ENCODE measurements around the gene TRPM3. TPM values are rescaled to one million over a fixed set of nuclear protein-coding genes. Genes with fewer than 3 reads are reported as not detected.

The TRPM3 gene
- total RNA-seq, 1 experiment from 2014 or later, result not detected

GRCh38 chr9:71157731-71158130 lies 36.3 kb upstream of the TRPM3 start:
- Histone ChIP-seq H3K36me3 (ENCODE audit: control insufficient read depth, insufficient read depth, low read length) (no peaks in the 10 kb centered on the region), H3K27me3 (replicated peaks; ENCODE audit: control insufficient read depth, insufficient read depth, low read length) (no peaks in the 10 kb centered on the region), H3K9me3 (no peaks in the 10 kb centered on the region), H3K4me1 (no peaks in the 10 kb centered on the region), H3K4me3 (ENCODE audit: low read depth, low read length) (no peak overlapping the region)
- TF ChIP-seq CTCF (IDR thresholded peaks at IDR 0.05; ENCODE audit: insufficient read depth in 1 of 2, low read depth in 1 of 2, low read length in 1 of 2, severe bottlenecking in 1 of 2, unreplicated experiment in 1 of 2), result no peak
- no peak for DNase-seq
- no TSS peak for BruUV-seq (replicated peaks)
- CTCF ChIA-PET, result no interaction called here
- Mint-ChIP-seq H3K4me1 (ENCODE audit: low read depth, unreplicated experiment) (no peaks in the 10 kb centered on the region), H3K27me3 (ENCODE audit: insufficient read depth, unreplicated experiment) (no peaks in the 10 kb centered on the region), H3K27ac (ENCODE audit: unreplicated experiment) (no peak overlapping the region), H3K9me3 (ENCODE audit: unreplicated experiment) (no peaks in the 10 kb centered on the region), H3K36me3 (ENCODE audit: insufficient read depth, unreplicated experiment) (no peaks in the 10 kb centered on the region), H3K4me3 (ENCODE audit: unreplicated experiment) (no peak overlapping the region)
- POLR2A ChIA-PET, result no interaction called here
- intact Hi-C loops (cut with micrococcal nuclease; ENCODE audit: unreplicated experiment), result no loop called here

- Histone ChIP-seq H3K4me1 (no peaks in the 10 kb centered on the region), H3K4me3 (ENCODE audit: low read depth, low read length) (no peak overlapping the region), H3K9me3 (no peaks in the 10 kb centered on the region), H3K36me3 (ENCODE audit: control insufficient read depth, insufficient read depth, low read length) (no peaks in the 10 kb centered on the region), H3K27me3 (replicated peaks; ENCODE audit: control insufficient read depth, insufficient read depth, low read length) (no peaks in the 10 kb centered on the region)
- no peak for TF ChIP-seq CTCF (IDR thresholded peaks at IDR 0.05; ENCODE audit: insufficient read depth in 1 of 2, low read depth in 1 of 2, low read length in 1 of 2, severe bottlenecking in 1 of 2, unreplicated experiment in 1 of 2)
- ChIA-PET POLR2A (no interaction called here), CTCF (no interaction called here)
- no TSS peak for BruUV-seq (replicated peaks)
- Mint-ChIP-seq H3K27ac (ENCODE audit: unreplicated experiment) (no peak overlapping the region), H3K9me3 (ENCODE audit: unreplicated experiment) (no peaks in the 10 kb centered on the region), H3K36me3 (ENCODE audit: insufficient read depth, unreplicated experiment) (no peaks in the 10 kb centered on the region), H3K4me1 (ENCODE audit: low read depth, unreplicated experiment) (no peaks in the 10 kb centered on the region), H3K4me3 (ENCODE audit: unreplicated experiment) (no peak overlapping the region), H3K27me3 (ENCODE audit: insufficient read depth, unreplicated experiment) (no peaks in the 10 kb centered on the region)
- intact Hi-C loops (cut with micrococcal nuclease; ENCODE audit: unreplicated experiment), result no loop called here
- no peak for DNase-seq
Measured at GRCh38 chr9:71147368-71147767, 25.9 kb upstream of the TRPM3 start.

GRCh38 chr9:71146511-71146910 lies 25.1 kb upstream of the TRPM3 start:
- no peaks in the 10 kb centered on the region for H3K9me3 Mint-ChIP-seq (ENCODE audit: unreplicated experiment)

More at GRCh38 chr9:71146511-71146910, 25.1 kb upstream of the TRPM3 start:
- H3K36me3 ChIP-seq (ENCODE audit: control insufficient read depth, insufficient read depth, low read length), result no peaks in the 10 kb centered on the region
- H3K4me1 ChIP-seq, result no peaks in the 10 kb centered on the region
- CTCF ChIA-PET, result no interaction called here
- TF ChIP-seq CTCF (IDR thresholded peaks at IDR 0.05; ENCODE audit: insufficient read depth in 1 of 2, low read depth in 1 of 2, low read length in 1 of 2, severe bottlenecking in 1 of 2, unreplicated experiment in 1 of 2), result no peak
- BruUV-seq (replicated peaks), result no TSS peak
- H3K9me3 ChIP-seq, result no peaks in the 10 kb centered on the region
- no peak overlapping the region for H3K27ac Mint-ChIP-seq (ENCODE audit: unreplicated experiment)
- no peaks in the 10 kb centered on the region for H3K4me1 Mint-ChIP-seq (ENCODE audit: low read depth, unreplicated experiment)
- no peaks in the 10 kb centered on the region for H3K27me3 Mint-ChIP-seq (ENCODE audit: insufficient read depth, unreplicated experiment)
- intact Hi-C loops (cut with micrococcal nuclease; ENCODE audit: unreplicated experiment), result no loop called here
- DNase-seq, result no peak
- no peaks in the 10 kb centered on the region for H3K27me3 ChIP-seq (replicated peaks; ENCODE audit: control insufficient read depth, insufficient read depth, low read length)
- no peak overlapping the region for H3K4me3 ChIP-seq (ENCODE audit: low read depth, low read length)
- no peaks in the 10 kb centered on the region for H3K36me3 Mint-ChIP-seq (ENCODE audit: insufficient read depth, unreplicated experiment)
- POLR2A ChIA-PET, result no interaction called here
- H3K4me3 Mint-ChIP-seq (ENCODE audit: unreplicated experiment), result no peak overlapping the region
